Kidney epithelial cell (primary cell): ENCODE data around the gene POLR2B. TPM values are rescaled to one million over a fixed set of nuclear protein-coding genes. Genes with fewer than 3 reads are reported as not detected.

Experiments
- DNase-seq: peaks from one replicate; pipeline ENCODE4 v3.0.0-alpha.2; 2010; ENCODE audit warnings: low read depth
- H3K27me3 ChIP-seq: 2 replicates; pipeline ENCODE4 v1.6.0; 2011; ENCODE audit warnings: low read length; ENCODE audit not compliant: control insufficient read depth, insufficient read depth
- H3K36me3 ChIP-seq: 2 replicates; pipeline ENCODE4 v1.5.1; 2011; ENCODE audit warnings: low read length; ENCODE audit not compliant: control insufficient read depth, insufficient read depth
- H3K4me3 ChIP-seq: 2 replicates; pipeline ENCODE4 v1.5.1; 2011; ENCODE audit warnings: low read depth, mild to moderate bottlenecking, control low read depth, low read length
- total RNA-seq: library from RNA; depleted of rRNA; stranded (reverse); fragments of >200 nt; gene quantifications from 2 replicates; pipeline ENCODE4 v1.2.3, GENCODE V29; 2015
- TF ChIP-seq, protein P1 (sequence below): IDR thresholded peaks from 2 replicates; pipeline ENCODE4 v1.5.1; 2011; ENCODE audit warnings: mild to moderate bottlenecking, moderate library complexity, low read length, control low read depth, inconsistent platforms; ENCODE audit not compliant: insufficient read depth, poor library complexity, severe bottlenecking

The POLR2B gene
- total RNA-seq, 1 donor from 2014 or later, result 124 TPM

DNA sequence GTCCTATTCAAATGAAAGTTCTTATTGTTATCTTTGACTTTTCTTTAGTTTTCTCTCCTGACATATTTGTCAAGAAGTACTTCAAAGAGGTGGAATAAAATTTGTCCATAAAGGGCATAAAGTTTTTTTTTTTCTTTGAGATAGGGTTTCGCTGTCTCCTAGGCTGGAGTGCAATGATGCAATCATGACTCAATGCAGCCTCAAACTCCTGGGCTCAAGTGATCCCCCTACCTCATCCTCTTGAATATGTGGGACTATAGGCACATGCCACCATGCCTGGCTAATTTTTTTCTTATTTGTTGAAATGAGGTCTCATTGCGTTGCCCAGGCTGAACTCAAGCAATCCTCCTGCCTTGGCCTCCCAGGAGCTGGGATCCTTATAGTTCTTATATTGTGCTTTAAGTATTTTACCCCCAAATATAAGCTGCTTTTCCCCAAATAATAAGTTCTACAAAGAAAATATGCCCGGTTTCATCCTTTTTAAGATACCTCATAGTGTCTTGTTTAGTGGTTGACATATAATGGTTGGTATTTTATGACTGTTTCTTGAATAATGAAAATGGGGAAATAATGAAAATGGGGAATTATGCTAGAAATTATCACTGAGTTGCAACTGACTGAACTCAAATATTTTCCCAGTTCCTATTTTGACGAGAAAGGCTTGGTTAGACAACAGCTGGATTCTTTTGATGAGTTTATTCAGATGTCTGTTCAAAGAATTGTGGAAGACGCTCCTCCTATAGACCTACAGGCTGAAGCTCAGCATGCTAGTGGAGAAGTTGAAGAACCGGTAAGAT is 11.6 kb downstream of the POLR2B start:
- Histone ChIP-seq H3K27me3 (no peaks in the 10 kb centered on the region), H3K4me3 (no peak overlapping the region), H3K36me3 (no peaks in the 10 kb centered on the region)
- TF ChIP-seq, protein P1, sequence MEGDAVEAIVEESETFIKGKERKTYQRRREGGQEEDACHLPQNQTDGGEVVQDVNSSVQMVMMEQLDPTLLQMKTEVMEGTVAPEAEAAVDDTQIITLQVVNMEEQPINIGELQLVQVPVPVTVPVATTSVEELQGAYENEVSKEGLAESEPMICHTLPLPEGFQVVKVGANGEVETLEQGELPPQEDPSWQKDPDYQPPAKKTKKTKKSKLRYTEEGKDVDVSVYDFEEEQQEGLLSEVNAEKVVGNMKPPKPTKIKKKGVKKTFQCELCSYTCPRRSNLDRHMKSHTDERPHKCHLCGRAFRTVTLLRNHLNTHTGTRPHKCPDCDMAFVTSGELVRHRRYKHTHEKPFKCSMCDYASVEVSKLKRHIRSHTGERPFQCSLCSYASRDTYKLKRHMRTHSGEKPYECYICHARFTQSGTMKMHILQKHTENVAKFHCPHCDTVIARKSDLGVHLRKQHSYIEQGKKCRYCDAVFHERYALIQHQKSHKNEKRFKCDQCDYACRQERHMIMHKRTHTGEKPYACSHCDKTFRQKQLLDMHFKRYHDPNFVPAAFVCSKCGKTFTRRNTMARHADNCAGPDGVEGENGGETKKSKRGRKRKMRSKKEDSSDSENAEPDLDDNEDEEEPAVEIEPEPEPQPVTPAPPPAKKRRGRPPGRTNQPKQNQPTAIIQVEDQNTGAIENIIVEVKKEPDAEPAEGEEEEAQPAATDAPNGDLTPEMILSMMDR, result no peak
- DNase-seq, result no peak

DNA sequence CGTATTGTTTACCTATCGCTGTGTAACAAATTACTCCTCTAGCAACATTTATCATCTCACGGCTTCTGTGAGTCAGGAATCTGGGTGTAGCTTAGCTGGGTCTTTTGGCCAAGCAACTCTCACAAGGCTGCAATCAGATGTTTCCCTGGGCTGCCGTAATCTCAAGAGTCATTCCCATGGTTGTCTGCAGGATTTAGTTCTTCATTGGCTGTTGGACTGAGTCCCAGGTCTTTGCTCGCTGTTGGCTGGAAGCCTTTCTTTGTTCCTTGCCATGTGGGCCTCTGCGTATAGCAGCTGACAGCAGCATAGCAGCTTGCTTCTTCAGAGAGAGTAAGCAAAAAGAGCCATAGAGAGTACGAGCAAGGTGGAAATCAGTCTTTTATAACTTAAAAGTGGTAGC is 16.8 kb downstream of the POLR2B start:
- no peak overlapping the region for H3K4me3 ChIP-seq
- no peak for DNase-seq
- TF ChIP-seq, protein P1, result no peak
- H3K27me3 ChIP-seq, result no peaks in the 10 kb centered on the region
- H3K36me3 ChIP-seq, result no peaks in the 10 kb centered on the region

DNA sequence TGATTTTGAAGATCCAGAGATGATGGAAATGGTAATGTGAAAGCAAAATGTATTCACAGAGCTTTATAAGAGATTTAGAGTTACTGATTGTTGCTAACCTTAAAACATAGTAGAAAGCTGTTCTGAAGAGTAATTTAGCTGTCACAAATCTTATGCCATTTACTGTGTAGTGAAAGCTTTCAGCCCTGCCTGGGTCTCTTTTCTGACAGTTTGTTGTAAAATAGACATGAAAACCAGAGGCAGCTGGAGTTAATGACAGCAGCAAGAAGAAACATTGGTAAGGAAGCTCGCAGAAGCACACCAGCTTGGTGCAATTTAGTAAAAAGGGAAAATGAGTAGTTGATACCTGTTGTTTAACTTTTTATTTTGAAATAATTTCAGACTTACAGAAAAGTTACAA is 21.1 kb downstream of the POLR2B start:
- Histone ChIP-seq H3K4me3 (no peak overlapping the region), H3K27me3 (no peaks in the 10 kb centered on the region), H3K36me3 (peaks cover 1% of the 10 kb centered on the region)
- TF ChIP-seq, protein P1, result no peak
- no peak for DNase-seq

DNA sequence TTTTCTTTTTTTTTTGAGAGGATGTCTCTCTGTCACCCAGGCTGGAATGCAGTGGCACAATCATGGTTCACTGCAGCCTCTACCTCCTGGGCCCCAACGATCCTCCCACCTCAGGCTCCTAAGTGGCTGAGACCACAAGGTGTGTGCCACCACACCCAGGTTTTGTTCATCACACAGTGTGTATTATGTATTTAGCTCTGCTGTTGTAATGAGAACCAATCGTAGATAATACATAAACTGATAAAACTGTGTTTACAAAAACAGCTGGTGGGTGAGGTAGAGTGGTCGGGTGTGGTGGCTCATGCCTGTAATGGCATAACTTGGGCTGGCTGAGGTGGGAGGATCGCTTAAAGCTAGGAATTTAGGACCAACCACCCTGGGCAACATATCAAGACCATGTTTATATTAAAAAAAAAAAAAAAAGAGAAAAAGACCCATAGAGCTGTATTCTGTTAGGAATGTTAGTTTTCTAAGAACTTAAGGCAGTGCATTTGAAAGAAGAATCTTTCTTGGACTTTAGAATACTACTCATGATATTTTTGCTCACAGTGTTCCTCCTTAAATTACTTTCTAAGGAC is 34.9 kb downstream of the POLR2B start:
- no peaks in the 10 kb centered on the region for H3K36me3 ChIP-seq
- H3K27me3 ChIP-seq, result no peaks in the 10 kb centered on the region
- no peak for DNase-seq
- H3K4me3 ChIP-seq, result no peak overlapping the region
- TF ChIP-seq, protein P1, result no peak

DNA sequence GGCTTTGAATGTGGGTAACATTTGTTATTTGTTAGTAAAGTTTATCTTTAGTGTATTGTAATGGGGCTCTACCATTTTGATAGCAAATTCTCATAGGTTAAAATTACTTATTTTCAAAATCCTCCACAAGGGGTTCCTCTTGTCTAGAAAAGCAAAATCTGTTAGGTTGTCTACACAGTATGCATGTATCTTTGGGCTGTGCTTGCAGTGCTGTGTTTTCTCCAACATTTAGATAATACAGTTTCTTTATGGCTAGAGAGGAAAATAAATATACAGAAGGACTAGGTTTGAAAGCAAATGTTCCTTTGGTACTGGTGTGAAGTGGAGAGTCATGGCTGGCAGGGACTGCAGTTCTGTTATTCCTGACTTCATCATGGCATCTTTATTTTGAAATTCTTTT is 40.3 kb downstream of the POLR2B start:
- peaks cover 1% of the 10 kb centered on the region for H3K36me3 ChIP-seq
- no peaks in the 10 kb centered on the region for H3K27me3 ChIP-seq
- TF ChIP-seq, protein P1, result no peak
- no peak overlapping the region for H3K4me3 ChIP-seq
- DNase-seq, result no peak
